Body of pancreas (tissue), 4 donors: ENCODE measurements around the gene C5orf63. TPM values are rescaled to one million over a fixed set of nuclear protein-coding genes. Genes with fewer than 3 reads are reported as not detected.

ENCODE experiments used
- ATAC-seq: fragments of 150-250 bp; one replicate; pipeline ENCODE4 v1.9.1; 2016
- DNase-seq, 4 donors: peaks; one replicate each; pipeline ENCODE4 v3.0.0-alpha.2; 2019
- H3K27ac ChIP-seq, 4 donors: fragments of 200-600 bp; sonication (generic); 1 replicate in 3 of 4; 2 replicates in 1 of 4; pipeline versions ENCODE4 v1.5.1 to v1.6.1; 2016 to 2019; ENCODE audit warnings: mild to moderate bottlenecking in 1 of 4, mixed read lengths in 1 of 4, moderate library complexity in 1 of 4
- H3K27me3 ChIP-seq, 2 donors: fragments of 200-600 bp; sonication (generic); one replicate each; pipeline ENCODE4 v1.6.0; 2016; ENCODE audit warnings: mild to moderate bottlenecking in 1 of 2
- H3K36me3 ChIP-seq, 2 donors: fragments of 200-600 bp; sonication (generic); replicated peaks in 1 of 2; 2 replicates each; pipeline ENCODE4 v1.5.1; 2016; ENCODE audit warnings: low read depth in 2 of 2; ENCODE audit not compliant: insufficient read depth in 1 of 2
- H3K4me1 ChIP-seq: fragments of 200-600 bp; sonication (generic); one replicate; pipeline ENCODE4 v1.6.0; 2016
- H3K4me3 ChIP-seq, 2 donors: fragments of 200-600 bp; sonication (generic); 1 replicate in 1 of 2; 2 replicates in 1 of 2; pipeline ENCODE4 v1.5.1; 2016 to 2019
- H3K9me3 ChIP-seq, 3 donors: fragments of 200-600 bp; sonication (generic); 1 replicate in 2 of 3; 2 replicates in 1 of 3; pipeline ENCODE4 v1.5.1; 2016
- POLR2A ChIP-seq, 3 donors: fragments of 450-650 bp; IDR thresholded peaks; one replicate each; pipeline ENCODE4 v1.6.1; 2016; ENCODE audit warnings: antibody characterized with exemption in 3 of 3, mild to moderate bottlenecking in 2 of 3
- WGBS, 2 donors: methylation state at CpG; one replicate each; pipeline ENCODE4 v1.1.5; 2017; 5-methylcytosine and 5-hydroxymethylcytosine counted together
- intact Hi-C: fragments of 100-400 bp; cut with DNase I; formaldehyde crosslinking; loops from one replicate; pipeline ENCODE4 v1.15.1; 2023
- total RNA-seq, 2 donors: library from RNA; depleted of rRNA; stranded (reverse); fragments of >200 nt; gene quantifications; one replicate each; pipeline ENCODE4 v1.1.0, GENCODE V29; 2016
- TF ChIP-seq, protein P1 (sequence below), 7 experiments: fragments of 450-650 bp in 4 of 7; fragments of 200-600 bp in 3 of 7; sonication (generic) in 3 of 7; IDR thresholded peaks; one replicate each; pipeline ENCODE4 v1.5.1; 2016 to 2019; ENCODE audit warnings: antibody characterized with exemption in 7 of 7

The C5orf63 gene
- total RNA-seq, 2 donors from 2014 or later, result 0.99 to 3.9 TPM

DNA sequence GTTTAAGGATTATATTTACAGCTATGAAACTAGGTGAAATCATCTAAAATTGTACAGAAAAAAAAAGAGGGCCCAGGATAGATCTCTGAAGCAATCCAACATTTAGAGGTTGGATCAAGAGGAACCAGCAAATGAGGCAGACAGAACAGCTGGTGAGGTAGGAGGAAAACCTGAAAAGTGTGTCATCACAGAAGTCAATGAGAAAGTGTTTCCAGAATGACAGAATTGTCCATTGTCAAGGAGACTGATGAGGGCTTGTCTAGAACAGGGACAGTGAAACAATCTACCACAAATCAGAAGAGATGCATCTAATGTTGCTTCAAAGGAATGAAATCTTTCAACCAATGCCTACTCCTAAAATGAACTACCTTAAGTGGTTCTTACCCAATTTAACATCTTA is 6.6 kb downstream of the C5orf63 start:
- TF ChIP-seq, protein P1, sequence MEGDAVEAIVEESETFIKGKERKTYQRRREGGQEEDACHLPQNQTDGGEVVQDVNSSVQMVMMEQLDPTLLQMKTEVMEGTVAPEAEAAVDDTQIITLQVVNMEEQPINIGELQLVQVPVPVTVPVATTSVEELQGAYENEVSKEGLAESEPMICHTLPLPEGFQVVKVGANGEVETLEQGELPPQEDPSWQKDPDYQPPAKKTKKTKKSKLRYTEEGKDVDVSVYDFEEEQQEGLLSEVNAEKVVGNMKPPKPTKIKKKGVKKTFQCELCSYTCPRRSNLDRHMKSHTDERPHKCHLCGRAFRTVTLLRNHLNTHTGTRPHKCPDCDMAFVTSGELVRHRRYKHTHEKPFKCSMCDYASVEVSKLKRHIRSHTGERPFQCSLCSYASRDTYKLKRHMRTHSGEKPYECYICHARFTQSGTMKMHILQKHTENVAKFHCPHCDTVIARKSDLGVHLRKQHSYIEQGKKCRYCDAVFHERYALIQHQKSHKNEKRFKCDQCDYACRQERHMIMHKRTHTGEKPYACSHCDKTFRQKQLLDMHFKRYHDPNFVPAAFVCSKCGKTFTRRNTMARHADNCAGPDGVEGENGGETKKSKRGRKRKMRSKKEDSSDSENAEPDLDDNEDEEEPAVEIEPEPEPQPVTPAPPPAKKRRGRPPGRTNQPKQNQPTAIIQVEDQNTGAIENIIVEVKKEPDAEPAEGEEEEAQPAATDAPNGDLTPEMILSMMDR (IDR thresholded peaks at IDR 0.05), result no peak
- no peak for TF ChIP-seq POLR2A (IDR thresholded peaks at IDR 0.05)
- H3K27ac ChIP-seq, result no peak overlapping the region
- no peak for ATAC-seq
- no peaks in the 10 kb centered on the region for H3K9me3 ChIP-seq
- H3K4me3 ChIP-seq, result no peak overlapping the region
- H3K36me3 ChIP-seq, result no peaks in the 10 kb centered on the region
- intact Hi-C loops, result no loop called here
- no peaks in the 10 kb centered on the region for H3K4me1 ChIP-seq
- H3K27me3 ChIP-seq, result no peaks in the 10 kb centered on the region
- DNase-seq, result no peak

DNA sequence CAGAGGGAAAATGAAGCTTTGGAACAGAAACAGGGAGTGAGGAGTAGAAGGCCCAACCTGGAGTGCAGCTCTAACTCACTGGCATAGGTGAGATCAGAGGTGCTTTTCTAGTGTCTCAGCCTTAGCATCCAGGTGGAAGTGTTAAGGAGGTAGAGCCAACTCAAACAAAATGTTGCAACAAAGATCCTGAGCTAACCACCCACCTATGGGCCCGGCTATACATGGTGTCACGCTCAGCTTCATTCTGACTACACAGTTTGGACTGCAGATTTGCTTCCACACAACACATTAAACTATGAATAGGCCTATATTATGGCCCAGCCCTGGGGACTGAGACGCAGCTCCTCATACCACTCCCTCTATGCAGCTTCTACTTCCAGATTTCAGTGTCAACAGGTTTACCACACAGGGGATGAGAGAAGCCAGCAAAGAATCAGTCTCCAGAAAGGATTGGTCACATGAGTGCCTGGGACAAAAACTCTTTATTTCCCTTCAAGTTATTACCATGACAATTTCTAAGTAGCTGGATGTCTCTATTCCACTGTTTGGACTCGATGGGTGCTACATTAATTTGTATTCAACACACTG is 9.0 kb downstream of the C5orf63 start:
- H3K4me3 ChIP-seq, result no peak overlapping the region
- no peak for ATAC-seq
- WGBS, 2 donors, result 94 to 95% methylated on average over 4 of the region's 4 CpGs

DNA sequence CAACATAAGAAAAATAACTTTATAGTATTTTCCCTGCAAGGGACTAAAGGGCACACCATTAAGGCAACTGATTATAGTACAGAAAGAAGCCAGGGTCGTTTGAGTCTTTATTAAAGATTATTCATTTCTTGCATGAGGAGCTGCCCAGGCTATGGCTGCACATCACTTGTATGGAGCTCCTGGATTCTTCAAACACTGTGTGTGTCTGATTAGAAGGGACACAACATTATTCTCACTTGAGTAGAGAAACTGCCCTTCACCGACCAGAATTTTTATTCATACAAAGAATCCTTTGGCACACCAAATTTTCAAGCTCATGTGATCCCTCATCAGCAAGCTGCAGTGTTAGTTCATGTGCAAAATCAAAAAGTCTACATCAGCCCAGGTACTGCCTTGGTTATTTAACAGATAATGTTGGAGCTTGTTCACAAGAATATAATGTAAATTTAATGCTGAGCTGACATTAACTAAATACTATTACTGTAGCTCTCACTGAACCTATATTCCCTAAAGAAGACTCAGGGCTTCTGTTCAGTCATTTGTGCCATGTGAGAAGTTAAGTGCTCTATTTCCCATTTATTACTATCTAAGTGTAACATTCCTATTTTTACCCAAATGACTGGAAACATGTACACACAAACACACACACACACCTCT is 9.9 kb downstream of the C5orf63 start:
- Histone ChIP-seq H3K9me3 (no peaks in the 10 kb centered on the region), H3K27ac (no peak overlapping the region), H3K4me3 (no peak overlapping the region), H3K4me1 (no peaks in the 10 kb centered on the region), H3K27me3 (no peaks in the 10 kb centered on the region), H3K36me3 (no peaks in the 10 kb centered on the region)
- TF ChIP-seq POLR2A (IDR thresholded peaks at IDR 0.05), result no peak
- TF ChIP-seq, protein P1 (IDR thresholded peaks at IDR 0.05), result no peak
- ATAC-seq, result no peak
- DNase-seq, result no peak
- intact Hi-C loops, result no loop called here
- 42 to 45% methylated on average over 2 of the region's 2 CpGs for WGBS, 2 donors

More for the DNA sequence above, 9.0 kb downstream of the C5orf63 start:
- TF ChIP-seq POLR2A (IDR thresholded peaks at IDR 0.05), result no peak
- TF ChIP-seq, protein P1 (IDR thresholded peaks at IDR 0.05), result no peak
- intact Hi-C loops, result no loop called here
- H3K27me3 ChIP-seq, result no peaks in the 10 kb centered on the region
- no peak overlapping the region for H3K27ac ChIP-seq
- no peaks in the 10 kb centered on the region for H3K9me3 ChIP-seq
- H3K4me1 ChIP-seq, result no peaks in the 10 kb centered on the region
- no peaks in the 10 kb centered on the region for H3K36me3 ChIP-seq
- DNase-seq, result no peak

DNA sequence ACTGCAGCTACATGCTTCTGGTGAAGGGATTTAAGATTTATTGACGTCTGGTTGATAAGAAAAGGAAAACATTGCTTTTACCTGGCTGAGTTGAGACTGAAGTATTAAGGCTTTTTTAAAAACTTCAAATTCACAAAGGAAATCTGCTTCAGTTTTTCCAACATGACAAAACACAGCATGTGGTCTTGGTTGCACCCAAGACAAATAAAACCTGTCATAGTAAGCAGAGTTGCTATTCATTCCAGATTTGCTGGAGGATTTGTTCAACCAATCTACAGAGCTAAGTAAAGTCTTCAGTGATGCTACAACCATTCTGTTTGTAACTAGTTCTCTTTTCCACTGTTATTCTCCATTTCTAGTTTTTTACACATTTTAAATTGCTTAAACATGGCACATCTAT is 11.3 kb downstream of the C5orf63 start:
- H3K4me1 ChIP-seq, result no peaks in the 10 kb centered on the region
- no peak overlapping the region for H3K4me3 ChIP-seq
- TF ChIP-seq POLR2A (IDR thresholded peaks at IDR 0.05), result no peak
- TF ChIP-seq, protein P1 (IDR thresholded peaks at IDR 0.05), result no peak
- H3K27ac ChIP-seq, result no peak overlapping the region
- DNase-seq (no peak), ATAC-seq (no peak)
- peaks cover 0 to 2% of the 10 kb centered on the region in 2 donors for H3K36me3 ChIP-seq
- H3K9me3 ChIP-seq, result no peaks in the 10 kb centered on the region
- intact Hi-C loops, result no loop called here
- no peaks in the 10 kb centered on the region for H3K27me3 ChIP-seq
- WGBS, 2 donors, result 22 to 35% methylated on average over 1 of the region's 1 CpG

DNA sequence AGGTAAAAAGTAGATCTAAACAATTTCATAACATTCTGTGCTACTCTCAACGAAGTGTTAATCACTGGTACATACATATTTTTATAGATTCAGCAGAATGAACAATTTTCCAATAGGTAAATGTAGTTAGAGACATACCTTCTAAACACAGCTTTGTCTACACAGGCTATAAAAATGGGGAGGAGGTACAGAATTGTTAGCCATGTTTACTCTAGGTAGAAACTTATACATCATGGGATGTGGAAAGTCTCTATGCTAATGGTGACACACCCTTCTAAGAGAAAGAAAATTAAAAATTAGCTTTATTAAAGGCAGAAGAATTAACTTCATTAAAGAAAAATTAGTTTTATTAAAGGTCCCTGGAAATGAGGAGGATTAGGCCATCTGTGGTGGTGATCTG is 11.8 kb downstream of the C5orf63 start:
- intact Hi-C loops, result no loop called here
- Histone ChIP-seq H3K4me1 (no peaks in the 10 kb centered on the region), H3K4me3 (no peak overlapping the region), H3K36me3 (peaks cover 0 to 2% of the 10 kb centered on the region in 2 donors), H3K27ac (no peak overlapping the region), H3K9me3 (no peaks in the 10 kb centered on the region), H3K27me3 (no peaks in the 10 kb centered on the region)
- DNase-seq (no peak), ATAC-seq (no peak)
- 68 to 71% methylated on average over 1 of the region's 1 CpG for WGBS, 2 donors
- TF ChIP-seq, protein P1 (IDR thresholded peaks at IDR 0.05), result no peak
- TF ChIP-seq POLR2A (IDR thresholded peaks at IDR 0.05), result no peak
